Left ventricle myocardium superior (tissue), 1 donor: ENCODE measurements around the gene PPP1R3E. TPM values are rescaled to one million over a fixed set of nuclear protein-coding genes. Genes with fewer than 3 reads are reported as not detected.
A peak's percentile ranks its signal among the peaks of the same experiment; 100 is the strongest.
"Not testable (repeated sequence)": the region's sequence is repeated elsewhere in the genome, so short reads cannot be mapped to it uniquely, and the experiment has no call there.

ENCODE experiments used
- ATAC-seq: fragments of 200-7000 bp; cut with Tn5 transposase; one replicate; pipeline ENCODE4 v1.9.1; 2020; ENCODE audit warnings: mild to moderate bottlenecking, moderate library complexity
- DNase-seq: peaks from one replicate; pipeline ENCODE4 v3.0.0-alpha.2; 2020
- intact Hi-C: fragments of 100-400 bp; cut with micrococcal nuclease; formaldehyde crosslinking; loops from one replicate; pipeline ENCODE4 v1.11.0; 2022
- long read RNA-seq: library from polyadenylated mRNA; unstranded; transcript quantifications from one replicate; pipeline ENCODE4 v2.0.0, GENCODE V29; 2021
- total RNA-seq: library from RNA; stranded (reverse); fragmentation: NEBNext Ultra II Directional; extraction: Animal tissue kit (Norgen Biotek cat#: 25700); gene quantifications from one replicate; pipeline ENCODE4 v1.2.1, GENCODE V29; 2021
- donor health status: DM: no; HTN: yes; CAD: no; lungs with severe emphysema.

PPP1R3E gene, protein sequence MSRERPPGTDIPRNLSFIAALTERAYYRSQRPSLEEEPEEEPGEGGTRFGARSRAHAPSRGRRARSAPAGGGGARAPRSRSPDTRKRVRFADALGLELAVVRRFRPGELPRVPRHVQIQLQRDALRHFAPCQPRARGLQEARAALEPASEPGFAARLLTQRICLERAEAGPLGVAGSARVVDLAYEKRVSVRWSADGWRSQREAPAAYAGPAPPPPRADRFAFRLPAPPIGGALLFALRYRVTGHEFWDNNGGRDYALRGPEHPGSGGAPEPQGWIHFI
- 11.6 TPM for total RNA-seq
- long read RNA-seq, partial matches to known transcripts, result 0 of 6 reads
- long read RNA-seq, other reads (novel, unspliced or antisense), result 5 of 6 reads

DNA sequence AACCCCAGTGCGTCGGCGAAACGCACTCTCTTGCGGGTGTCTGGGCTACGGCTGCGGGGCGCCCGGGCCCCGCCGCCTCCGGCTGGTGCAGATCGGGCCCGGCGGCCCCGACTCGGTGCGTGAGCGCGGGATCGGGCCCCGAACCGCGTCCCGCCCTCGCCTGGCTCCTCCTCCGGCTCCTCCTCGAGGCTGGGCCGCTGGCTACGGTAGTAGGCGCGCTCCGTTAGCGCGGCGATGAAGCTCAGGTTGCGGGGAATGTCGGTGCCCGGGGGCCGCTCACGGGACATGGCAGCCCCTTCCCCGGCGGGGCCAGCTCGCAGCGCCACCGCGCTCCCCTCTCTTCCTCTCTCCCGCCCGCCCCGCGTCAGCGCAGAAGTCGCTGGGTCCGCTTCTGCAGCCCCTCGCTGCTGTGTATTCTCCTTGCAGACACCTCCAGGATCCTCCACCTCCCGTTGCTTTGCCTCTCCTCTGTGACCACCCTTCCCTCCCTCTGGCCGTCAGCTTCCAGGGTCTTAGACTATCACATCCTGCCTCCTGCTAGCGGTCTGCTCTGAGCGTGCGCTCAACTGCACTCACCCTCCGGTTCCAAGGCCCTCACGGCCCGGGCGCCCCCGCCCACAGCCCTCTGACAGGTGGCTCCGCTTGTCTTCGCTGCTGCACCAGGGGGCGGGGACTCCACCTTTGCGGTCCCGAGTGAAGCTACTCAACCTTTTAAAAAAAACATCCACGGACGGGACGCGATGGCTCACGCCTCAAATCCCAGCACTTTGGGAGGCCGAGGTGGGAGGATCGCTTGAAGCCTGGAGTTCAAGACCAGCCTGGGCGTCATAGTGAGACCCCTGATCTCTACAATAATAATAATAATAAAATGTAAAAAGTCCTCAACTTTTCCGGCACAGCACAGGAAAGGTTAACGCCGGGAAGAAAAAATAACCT lies at the start of gene PPP1R3E:
TSS of gene PPP1R3E (minus strand) at position 570 of the 936 bp plus-strand sequence. CDS start at position 287, 283 bp downstream.
- ATAC-seq (peak; percentile 45), DNase-seq (peak; percentile 82)
- intact Hi-C loops, result no loop called here

DNA sequence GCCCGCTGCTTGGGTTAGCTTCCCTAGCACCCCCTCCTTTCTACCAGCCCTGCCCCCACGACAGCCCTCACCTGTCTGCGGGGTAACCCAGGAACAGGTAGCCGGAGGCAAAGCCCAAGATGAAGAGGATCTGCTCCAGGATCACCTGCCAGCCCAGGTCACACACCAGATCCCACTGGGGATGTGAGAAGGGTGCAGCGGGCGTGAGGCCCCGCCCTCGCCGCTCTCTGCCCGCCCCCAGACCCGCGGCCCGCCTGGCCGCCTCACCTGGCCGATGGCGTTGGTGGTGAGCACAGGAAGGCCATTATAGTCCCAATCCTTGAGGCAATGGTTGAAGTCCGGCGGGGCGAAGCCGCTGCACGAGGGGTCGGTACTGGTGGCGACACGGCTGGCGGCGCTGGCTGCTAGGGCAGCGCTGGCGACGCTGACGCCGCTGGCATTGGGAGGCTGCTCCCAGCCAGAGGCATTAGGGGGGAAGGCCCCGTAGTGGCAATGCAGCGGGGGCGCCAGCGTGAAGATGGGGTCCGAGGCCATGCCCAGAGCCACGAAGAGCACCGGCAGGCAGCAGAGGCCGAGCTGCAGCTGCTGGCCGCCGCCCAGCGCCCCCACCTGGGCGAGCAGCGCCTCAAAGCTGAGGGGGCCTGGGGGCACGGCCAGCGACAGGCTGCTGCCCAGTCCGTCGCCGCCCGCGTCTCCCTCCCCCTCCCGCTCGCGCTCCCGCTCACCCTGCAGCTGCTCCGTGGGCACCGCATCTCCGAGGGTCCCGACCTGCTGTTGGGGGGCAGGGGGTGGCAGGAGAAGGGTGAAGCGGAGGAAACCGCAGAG lies 49.2 kb upstream of the PPP1R3E start:
- DNase-seq (no peak), ATAC-seq (peak; percentile 39)
- intact Hi-C loops, result no loop called here

DNA sequence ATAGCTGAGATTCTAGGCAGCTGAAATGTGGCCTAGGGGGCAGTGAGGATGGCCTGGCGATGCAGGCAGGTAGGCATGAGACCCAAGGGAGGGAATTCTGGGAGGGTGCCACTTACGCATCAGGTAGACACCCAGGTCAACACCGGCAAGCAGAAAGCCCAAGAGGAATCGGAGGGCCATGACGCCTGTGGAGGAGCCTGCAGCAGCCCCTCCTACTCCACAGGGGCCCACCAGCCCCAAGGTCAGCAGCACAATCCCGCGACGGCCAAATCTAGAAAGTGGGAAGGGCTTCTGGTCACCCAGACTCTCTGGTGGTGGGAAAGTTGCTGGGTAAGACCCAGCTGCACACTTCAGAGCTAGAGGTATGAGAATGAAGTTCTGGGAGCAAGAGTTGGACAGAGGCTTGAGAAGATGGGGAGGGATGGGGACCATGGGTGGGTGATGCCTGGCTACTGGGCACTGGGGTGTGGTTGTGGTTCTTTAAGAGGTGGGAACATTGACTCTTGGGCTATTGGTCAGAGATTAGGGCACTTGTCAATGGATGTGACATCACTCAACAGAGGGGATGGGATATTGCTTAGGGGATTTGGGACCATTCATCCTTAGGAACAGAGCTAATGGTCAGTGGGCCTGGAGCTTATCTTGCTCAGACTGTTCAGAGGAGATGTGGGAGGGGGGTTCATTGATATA lies 46.6 kb upstream of the PPP1R3E start:
- no peak for ATAC-seq
- intact Hi-C loops, result no loop called here
- DNase-seq, result no peak

DNA sequence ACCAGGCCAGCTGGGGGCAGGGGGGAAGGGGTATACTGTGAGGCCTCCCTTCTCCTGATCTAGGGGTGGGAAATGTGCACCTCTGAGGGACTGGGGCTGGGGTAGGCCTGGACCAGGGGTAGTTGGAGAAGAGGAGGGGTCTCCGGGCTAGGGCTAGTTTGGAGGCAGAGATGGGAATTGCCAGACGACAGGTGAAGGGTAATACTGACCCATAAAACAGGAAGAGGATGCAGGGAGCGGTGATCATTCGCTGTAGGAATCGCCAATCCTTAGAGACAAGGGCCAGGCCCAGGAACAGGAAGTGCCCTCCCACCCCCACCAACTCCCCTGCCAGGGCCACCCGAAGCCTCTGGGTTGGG lies 45.6 kb upstream of the PPP1R3E start:
- ATAC-seq (no peak), DNase-seq (no peak)
- intact Hi-C loops, result no loop called here

DNA sequence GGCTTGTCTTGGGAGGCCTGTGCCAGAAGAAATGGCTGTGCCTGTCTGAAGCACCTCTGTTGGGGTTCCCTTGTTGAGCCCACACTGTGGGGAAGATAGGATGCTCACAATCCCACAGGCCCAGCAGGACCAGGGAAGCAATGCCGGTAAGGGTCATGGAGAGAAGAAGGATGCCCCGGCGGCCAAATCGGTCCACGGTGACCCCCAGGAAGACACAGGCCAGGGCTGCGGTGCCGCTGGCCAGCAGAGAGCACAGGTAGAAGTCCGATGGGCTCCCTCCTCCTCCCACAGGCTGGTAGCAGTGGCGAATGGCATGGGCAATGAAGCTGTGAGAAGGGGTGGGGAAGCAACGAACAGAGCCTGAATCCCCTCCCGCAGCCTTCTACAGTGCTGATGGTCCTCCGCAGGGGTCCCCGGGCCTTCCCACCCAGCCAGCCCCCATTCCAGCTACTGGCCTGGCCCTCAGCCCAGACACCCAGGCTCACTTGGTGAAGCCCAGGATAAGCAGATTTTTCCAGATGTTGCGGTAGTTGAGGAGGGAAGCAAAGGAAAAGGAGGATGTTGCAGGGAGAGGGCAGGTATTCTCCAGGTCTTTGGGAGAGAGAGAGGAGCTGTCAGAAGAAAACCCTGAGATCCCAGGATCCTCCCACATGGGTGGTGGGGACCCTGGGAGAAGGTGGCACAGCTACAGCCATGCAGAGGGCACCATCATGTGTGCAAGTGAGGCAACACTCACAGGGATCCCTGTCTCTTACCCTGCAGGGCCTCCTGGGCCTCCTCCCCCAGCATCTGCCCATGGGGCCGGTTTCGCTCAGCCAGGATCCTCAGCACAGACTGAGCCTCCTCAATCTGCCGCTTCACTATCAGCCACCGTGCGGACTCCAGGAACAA lies 45.0 kb upstream of the PPP1R3E start:
- no peak for ATAC-seq
- intact Hi-C loops, result no loop called here
- no peak for DNase-seq

DNA sequence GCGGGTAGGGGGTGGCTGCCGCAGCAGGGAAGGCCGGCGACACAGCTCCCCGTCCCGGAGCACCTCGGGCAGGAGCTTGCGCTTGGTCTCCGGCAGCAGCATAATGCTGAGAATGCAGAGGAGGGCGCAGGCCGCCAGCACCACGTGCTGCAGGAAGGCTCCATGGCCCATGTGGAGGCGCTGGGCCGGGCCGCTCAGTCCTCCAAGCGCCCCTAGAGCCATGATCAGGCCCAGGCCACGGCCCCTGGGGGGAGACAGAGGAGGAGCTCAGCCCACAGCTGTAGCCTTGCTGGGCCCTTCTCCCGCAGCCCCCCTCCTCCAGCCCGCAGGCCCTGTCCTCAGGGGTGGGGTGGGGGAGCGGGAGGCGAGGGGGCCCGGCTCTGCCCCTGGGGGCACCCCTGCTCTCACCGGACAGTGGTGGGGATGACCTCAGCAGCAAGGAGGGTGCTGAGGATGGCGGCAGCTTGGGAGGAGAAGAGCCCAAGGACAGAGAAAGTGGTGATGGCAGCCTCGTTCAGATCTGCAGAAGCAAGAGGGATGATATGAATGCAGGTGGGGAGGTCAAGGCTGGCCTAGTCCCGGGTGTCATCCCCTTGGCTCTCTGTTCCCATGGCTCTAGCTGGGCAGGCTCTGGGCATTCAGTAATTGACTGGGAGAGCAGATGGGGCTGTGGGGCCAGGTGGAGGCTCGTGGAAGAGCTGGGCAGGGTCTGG lies 44.2 kb upstream of the PPP1R3E start:
- peak; percentile 47 for ATAC-seq
- DNase-seq, result no peak
- intact Hi-C loops, result no loop called here

DNA sequence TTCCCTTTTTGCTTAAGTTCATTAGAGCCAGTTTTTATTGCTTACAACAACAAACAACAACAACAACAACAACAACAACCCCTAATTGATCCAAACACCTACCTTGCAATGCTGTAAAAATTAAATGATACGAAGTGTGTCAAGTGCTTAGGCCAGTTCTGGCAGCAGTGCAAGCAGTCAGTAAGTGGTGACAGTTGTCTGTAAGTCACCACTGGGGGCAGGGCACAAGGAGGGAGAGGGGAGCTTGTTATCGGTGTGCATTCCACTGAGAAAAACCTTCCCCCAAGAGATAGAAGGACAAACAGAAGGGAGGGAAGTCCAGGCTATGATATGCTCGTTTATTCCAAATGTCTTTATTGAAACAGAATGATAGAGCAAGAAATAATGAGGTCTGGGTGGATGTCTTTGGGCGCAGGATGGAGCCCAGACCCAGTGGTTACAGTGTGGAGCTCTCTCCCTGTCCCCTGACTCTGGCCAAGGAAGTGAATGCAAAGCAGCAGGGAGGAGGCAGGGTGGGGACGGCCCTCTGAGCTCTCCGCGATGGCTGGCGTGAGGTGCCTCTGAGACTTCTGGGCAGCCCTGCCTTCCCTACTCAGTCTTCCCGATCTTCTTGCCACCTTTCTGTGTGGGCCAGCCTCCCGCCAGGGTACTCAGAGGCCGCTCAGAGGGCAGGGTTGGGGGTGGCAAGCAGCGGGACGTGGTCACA lies 43.5 kb upstream of the PPP1R3E start:
- DNase-seq, result no peak
- intact Hi-C loops, result no loop called here
- ATAC-seq, result peak; percentile 72

DNA sequence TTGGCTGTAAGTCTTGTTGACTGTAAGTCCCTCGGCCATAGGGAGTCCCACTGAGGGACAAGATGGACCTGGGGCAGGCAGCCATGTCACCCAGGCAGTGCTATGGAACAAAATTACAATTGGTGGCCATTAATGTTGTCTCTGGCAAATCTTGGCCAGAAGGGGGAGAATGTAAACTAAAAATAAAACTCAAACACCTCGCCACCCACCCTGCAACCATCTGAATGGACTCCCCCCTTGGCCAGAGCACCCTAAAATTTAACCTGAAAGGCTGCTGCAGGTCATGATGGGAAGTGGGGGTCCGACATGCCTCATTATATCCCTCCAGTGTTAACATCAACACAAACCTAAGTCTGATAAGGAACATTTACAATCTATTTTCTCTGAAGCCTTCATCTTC lies 41.8 kb upstream of the PPP1R3E start:
- intact Hi-C loops, result no loop called here
- no peak for ATAC-seq
- no peak for DNase-seq

DNA sequence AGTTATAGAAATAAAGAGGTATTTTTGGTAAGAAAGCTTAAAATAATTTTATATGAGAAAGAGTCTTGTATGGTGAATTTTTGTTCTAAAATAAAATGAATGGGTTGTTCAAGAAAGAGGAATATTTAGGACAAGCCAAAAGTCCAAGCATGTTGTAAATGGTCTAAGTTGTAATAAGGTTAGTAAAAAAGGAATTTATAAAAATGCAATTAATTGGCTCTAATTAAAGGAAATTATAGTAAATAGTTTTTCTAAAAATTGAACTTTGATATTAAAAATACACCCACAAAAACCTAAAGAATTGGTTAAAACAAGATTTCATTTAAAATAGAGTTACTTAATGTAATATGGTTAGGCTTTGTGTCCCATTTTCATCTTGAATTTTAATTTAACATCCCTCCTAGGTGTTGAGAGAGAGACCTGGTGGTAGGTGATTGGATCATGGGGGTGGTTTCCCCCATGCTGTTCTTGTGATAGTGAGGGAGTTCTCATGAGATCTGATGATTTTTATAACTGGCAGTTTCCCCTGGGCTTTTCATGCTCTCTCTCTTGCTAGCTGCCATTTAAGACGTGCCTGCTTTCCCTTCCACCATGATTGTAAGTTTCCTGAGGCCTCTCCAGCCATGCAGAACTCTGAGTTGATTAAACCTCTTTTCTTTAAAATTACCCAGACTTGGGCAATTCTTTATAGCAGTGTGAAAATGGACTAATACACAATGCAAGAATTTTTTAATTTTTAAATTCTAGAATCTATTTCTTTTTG lies 37.0 kb upstream of the PPP1R3E start:
- no peak for DNase-seq
- intact Hi-C loops, result no loop called here
- ATAC-seq, result no peak

DNA sequence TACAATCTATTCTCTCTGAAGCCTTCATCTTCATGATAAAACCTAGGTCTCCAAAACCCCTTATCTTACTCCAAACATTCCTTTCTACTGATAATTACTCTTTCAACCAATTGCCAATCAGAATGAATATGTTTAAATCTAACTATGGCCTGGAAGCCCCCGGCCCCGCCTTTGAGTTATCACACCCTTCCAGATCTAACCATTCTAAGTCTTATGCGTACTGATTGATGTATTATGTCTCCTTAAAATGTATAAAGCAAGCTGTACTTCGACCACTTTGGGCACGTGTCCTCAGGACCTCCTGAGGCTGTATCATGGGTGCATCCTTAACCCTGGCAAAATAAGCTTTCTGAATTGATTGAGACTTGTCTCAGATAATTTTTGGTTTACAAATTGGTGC lies 33.0 kb upstream of the PPP1R3E start:
- ATAC-seq, result no peak
- DNase-seq, result no peak
- intact Hi-C loops, result no loop called here

DNA sequence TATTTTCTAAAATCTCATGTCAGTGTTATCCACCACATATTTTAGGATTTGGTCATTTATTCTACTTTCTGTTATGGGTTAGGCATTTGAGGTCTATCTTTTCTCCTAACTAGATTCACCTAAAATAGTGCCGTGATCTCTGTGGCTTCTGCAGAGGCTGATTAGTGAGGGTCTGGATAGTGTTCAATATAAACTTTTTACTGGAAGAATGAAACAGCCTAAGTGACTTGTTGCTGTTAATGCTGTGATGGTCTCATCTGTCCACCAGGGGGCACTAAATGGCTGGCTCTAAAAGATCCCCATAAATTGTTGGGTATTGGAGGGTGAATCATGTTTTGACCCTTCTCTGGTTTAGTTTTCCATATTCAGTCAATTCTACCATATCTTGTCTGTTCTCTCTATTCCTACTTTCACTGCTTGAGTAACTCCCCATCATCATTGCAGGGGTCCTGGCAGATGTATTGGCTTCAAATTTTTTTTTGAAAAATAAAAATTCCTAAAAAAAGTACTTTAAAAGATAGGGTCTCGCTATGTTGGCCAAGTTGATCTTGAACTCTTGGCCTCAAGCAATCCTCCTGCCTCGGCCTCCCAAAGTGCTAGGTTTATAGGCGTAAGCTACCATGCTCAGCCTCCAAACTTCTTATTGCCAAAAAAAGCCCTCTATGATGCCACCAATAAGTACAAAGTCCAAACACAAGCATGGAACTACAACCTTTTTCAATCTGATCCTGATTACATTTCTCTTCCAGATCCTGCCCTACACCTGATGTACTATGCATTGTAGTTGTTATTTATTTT lies 25.5 kb upstream of the PPP1R3E start:
- no peak for DNase-seq
- ATAC-seq, result peak; percentile 68
- intact Hi-C loops, result loop anchor here (10.0 kb wide), 1 partner anchor 127 kb away; no protein-coding TSS in a partner anchor

DNA sequence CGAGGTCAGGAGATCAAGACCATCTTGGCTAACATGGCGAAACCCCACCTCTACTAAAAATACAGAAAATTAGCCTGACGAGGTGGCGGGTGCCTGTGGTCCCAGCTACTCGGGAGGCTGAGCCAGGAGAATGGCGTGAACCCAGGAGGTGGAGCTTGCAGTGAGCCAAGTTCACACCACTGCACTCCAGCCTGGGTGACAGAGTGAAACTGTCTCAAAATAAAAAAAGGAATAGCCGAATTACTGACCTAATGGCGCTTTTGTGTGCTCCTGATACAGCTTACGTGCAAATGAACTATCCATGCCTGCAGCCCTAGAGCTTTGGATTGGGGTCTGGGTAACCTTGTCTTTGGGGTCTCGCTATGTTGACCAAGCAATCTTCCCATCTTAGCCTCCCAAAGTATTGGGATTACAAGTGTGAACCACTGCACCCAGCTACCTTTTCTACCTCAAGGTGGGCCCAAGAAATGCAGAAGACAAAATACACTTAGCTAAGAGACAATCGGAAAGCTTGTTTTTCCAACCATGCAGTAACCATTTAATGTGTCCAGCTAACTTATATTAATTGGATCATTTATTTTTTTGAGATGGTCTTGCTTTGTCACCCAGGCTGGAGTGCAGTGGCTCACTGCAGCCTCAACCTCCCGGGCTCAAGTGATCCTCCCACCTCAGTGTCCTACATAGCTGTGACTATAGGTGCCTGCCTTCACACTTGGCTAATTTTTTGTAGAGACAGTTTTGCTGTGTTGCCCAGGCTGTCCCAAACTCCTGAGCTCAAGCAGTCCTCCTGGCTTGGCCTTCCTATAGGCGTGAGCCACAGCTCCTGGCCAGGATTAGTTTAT lies 24.1 kb upstream of the PPP1R3E start:
- intact Hi-C loops, result loop anchor here (10.0 kb wide), 1 partner anchor 128 kb away; no protein-coding TSS in a partner anchor
- DNase-seq, result no peak
- ATAC-seq, result no peak

DNA sequence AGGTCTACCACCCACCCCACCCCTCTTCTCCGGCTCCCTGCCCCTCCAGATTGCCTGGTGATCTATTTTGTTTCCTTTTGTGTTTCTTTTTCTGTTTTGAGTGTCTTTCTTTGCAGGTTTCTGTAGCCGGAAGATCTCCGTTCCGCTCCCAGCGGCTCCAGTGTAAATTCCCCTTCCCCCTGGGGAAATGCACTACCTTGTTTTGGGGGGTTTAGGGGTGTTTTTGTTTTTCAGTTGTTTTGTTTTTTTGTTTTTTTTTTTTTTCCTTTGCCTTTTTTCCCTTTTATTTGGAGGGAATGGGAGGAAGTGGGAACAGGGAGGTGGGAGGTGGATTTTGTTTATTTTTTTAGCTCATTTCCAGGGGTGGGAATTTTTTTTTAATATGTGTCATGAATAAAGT lies 23.1 kb upstream of the PPP1R3E start:
- intact Hi-C loops, result loop anchor here (10.0 kb wide), 1 partner anchor 129 kb away; no protein-coding TSS in a partner anchor
- not testable (repeated sequence) for ATAC-seq, DNase-seq

DNA sequence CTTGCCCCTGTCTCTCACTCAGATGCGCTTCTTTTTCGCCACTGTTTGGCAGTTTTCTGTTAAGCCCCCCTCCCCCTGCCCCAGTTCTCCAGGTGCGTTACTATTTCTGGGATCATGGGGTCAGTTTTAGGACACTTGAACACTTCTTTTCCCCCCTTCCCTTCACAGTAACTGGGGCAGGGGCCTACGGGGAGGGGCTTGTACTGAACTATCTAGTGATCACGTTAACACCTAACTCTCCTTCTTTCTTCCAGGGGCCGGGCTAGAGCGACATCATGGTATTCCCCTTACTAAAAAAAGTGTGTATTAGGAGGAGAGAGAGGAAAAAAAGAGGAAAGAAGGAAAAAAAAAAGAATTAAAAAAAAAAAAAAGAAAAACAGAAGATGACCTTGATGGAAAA lies 22.3 kb upstream of the PPP1R3E start:
- intact Hi-C loops, result loop anchor here (10.0 kb wide), 1 partner anchor 130 kb away; no protein-coding TSS in a partner anchor
- no peak for ATAC-seq
- no peak for DNase-seq
